Colonic mucosa (tissue), 4 donors: ENCODE data around the gene ANKRD31. TPM values are rescaled to one million over a fixed set of nuclear protein-coding genes. Genes with fewer than 3 reads are reported as not detected.
"Not testable (repeated sequence)": the region's sequence is repeated elsewhere in the genome, so short reads cannot be mapped to it uniquely, and the experiment has no call there.

Experiments used
- DNase-seq: peaks from one replicate; pipeline ENCODE4 v3.0.0-alpha.2; 2020
- H3K27ac ChIP-seq: fragments of 200-600 bp; one replicate; pipeline ENCODE4 v1.8.0; 2021
- H3K27me3 ChIP-seq: fragments of 200-600 bp; one replicate; pipeline ENCODE4 v1.8.0; 2021
- H3K36me3 ChIP-seq: fragments of 200-600 bp; one replicate; pipeline ENCODE4 v1.8.0; 2021
- H3K4me1 ChIP-seq: fragments of 200-600 bp; one replicate; pipeline ENCODE4 v1.8.0; 2021; ENCODE audit warnings: mild to moderate bottlenecking
- H3K4me3 ChIP-seq: fragments of 200-600 bp; one replicate; pipeline ENCODE4 v1.8.0; 2021
- H3K9ac ChIP-seq, 2 donors: one replicate each; pipeline ENCODE4 v1.7.0; 2013; ENCODE audit warnings: control low read depth in 2 of 2, low read depth in 2 of 2, low read length in 2 of 2
- H3K9me3 ChIP-seq: fragments of 200-600 bp; one replicate; pipeline ENCODE4 v1.8.0; 2021
- intact Hi-C: fragments of 100-400 bp; cut with DNase I; formaldehyde crosslinking; loops from one replicate; pipeline ENCODE4 v1.14.1; 2022
- total RNA-seq, 2 donors: library from RNA; stranded (reverse); fragmentation: NEBNext Ultra II Directional in 1 of 2; extraction: Animal tissue kit (Norgen Biotek cat#: 25700) in 1 of 2; gene quantifications; one replicate each; pipeline ENCODE4 v1.2.1, GENCODE V29; 2021
- TF ChIP-seq, protein P1 (sequence below): fragments of 200-600 bp; IDR thresholded peaks from one replicate; pipeline ENCODE4 v1.8.0; 2022; ENCODE audit warnings: antibody characterized with exemption, mild to moderate bottlenecking
- donor health status: healthy.
- donor health status: DM: no; HTN: no; CAD: no.
- donor health status: DM: no; HTN: no; CAD: no.

Gene ANKRD31
- total RNA-seq, 2 donors from 2014 or later: 0.05 TPM

DNA sequence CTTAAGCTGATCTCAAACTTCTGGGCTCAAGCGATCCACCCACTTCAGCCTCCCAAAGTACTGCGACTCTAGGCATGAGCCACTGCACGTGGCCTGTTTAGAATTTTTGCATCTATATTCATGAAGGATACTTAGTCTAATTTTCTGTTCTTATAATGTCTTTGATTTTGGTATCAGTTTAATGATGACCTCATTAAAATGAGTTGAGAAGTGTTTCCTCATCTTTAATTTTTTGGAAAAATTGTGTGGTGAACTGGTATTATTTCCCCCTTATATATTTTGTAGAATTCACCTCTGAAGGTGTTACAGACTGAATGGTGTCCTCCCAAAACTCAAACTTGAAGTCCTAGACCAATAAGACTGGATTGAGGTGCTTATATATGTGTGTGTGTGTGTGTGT lies 46.5 kb downstream of the ANKRD31 start:
- intact Hi-C loops: no loop called here
- no peak for DNase-seq
- H3K9ac ChIP-seq: no peak overlapping the region

DNA sequence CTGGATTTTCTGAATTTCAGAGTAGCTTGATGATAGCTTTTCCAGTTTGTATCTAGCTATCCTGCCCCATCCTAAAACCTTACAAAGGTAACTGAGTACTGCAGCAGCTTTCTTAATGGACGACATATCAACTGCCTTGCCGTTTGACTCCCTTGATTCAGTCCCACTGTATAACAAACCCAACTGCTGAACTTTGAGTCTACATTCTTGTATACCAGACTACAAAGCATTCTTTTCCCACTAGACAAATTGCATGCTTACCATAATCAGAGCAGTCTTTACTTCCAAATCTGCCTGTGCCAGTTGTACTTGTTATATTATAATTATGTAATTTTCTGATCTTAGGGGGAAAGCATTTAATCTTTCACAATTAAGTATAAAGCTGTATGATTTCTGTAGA lies 47.3 kb downstream of the ANKRD31 start:
- no peaks in the 10 kb centered on the region for H3K4me1 ChIP-seq
- no peak overlapping the region for H3K9ac ChIP-seq
- TF ChIP-seq, protein P1, sequence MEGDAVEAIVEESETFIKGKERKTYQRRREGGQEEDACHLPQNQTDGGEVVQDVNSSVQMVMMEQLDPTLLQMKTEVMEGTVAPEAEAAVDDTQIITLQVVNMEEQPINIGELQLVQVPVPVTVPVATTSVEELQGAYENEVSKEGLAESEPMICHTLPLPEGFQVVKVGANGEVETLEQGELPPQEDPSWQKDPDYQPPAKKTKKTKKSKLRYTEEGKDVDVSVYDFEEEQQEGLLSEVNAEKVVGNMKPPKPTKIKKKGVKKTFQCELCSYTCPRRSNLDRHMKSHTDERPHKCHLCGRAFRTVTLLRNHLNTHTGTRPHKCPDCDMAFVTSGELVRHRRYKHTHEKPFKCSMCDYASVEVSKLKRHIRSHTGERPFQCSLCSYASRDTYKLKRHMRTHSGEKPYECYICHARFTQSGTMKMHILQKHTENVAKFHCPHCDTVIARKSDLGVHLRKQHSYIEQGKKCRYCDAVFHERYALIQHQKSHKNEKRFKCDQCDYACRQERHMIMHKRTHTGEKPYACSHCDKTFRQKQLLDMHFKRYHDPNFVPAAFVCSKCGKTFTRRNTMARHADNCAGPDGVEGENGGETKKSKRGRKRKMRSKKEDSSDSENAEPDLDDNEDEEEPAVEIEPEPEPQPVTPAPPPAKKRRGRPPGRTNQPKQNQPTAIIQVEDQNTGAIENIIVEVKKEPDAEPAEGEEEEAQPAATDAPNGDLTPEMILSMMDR: no peak
- H3K27me3 ChIP-seq: no peaks in the 10 kb centered on the region
- H3K9me3 ChIP-seq: no peaks in the 10 kb centered on the region
- no peak for DNase-seq
- no peak overlapping the region for H3K27ac ChIP-seq
- intact Hi-C loops: no loop called here
- H3K36me3 ChIP-seq: no peaks in the 10 kb centered on the region
- no peak overlapping the region for H3K4me3 ChIP-seq

More for the DNA sequence above, 46.5 kb downstream of the ANKRD31 start:
- no peaks in the 10 kb centered on the region for H3K4me1 ChIP-seq
- TF ChIP-seq, protein P1: no peak
- no peaks in the 10 kb centered on the region for H3K9me3 ChIP-seq
- H3K27me3 ChIP-seq: no peaks in the 10 kb centered on the region
- H3K4me3 ChIP-seq: no peak overlapping the region
- H3K36me3 ChIP-seq: no peaks in the 10 kb centered on the region
- no peak overlapping the region for H3K27ac ChIP-seq

DNA sequence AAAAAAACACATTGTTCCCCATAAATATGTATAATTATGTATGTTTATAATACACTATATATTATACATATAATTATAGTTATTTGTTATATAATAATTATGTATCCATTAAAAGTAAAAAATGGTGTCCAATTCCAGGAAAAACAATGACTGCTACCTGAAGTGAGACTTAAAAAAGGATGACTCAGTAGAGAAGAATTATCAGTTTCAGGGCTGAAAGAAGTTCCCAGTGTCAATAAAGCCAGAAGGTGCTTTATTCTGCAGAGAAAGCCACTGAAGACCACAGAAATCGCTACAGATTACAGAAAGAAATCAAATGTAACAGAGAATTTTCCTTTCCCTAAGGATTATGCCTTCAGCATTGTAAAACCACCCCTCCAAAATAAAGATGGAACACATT lies 50.9 kb downstream of the ANKRD31 start:
- intact Hi-C loops: no loop called here
- H3K4me1 ChIP-seq: no peaks in the 10 kb centered on the region
- no peak overlapping the region for H3K27ac ChIP-seq
- TF ChIP-seq, protein P1: no peak
- H3K9ac ChIP-seq: no peak overlapping the region
- DNase-seq: no peak
- H3K4me3 ChIP-seq: no peak overlapping the region
- no peaks in the 10 kb centered on the region for H3K9me3 ChIP-seq
- H3K27me3 ChIP-seq: no peaks in the 10 kb centered on the region
- H3K36me3 ChIP-seq: no peaks in the 10 kb centered on the region

DNA sequence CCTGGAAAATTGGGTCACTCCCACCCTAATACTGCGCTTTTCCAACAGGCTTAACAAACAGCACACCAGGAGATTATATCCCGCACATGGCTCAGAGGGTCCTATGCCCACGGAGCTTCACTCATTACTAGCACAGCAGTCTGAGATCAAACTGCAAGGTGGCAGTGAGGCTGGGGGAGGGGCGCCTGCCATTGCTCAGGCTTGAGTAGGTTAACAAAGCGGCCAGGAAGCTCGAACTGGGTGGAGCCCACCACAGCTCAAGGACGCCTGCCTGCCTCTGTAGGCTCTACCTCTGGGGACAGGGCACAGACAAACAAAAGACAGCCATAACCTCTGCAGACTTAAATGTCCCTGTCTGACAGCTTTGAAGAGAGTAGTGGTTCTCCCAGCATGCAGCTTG lies 60.7 kb downstream of the ANKRD31 start:
- H3K4me3 ChIP-seq, intact Hi-C loops, H3K27me3 ChIP-seq, H3K4me1 ChIP-seq, DNase-seq, H3K9ac ChIP-seq, H3K36me3 ChIP-seq, H3K9me3 ChIP-seq, H3K27ac ChIP-seq: not testable (repeated sequence)

DNA sequence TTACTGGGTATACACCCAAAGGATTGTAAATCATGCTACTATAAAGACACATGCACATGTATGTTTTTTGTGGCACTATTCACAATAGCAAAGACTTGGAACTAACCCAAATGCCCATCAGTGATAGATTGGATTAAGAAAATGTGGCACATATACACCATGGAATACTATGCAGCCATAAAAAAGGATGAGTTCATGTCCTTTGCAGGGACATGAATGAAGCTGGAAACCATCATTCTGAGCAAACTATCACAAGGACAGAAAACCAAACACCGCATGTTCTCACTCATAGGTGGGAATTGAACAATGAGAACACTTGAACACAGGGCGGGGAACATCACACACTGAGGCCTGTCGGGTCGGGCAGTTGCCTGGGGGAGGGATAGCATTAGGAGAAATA lies 61.8 kb downstream of the ANKRD31 start:
- intact Hi-C loops, H3K36me3 ChIP-seq, H3K9me3 ChIP-seq, H3K9ac ChIP-seq, H3K27ac ChIP-seq, DNase-seq, H3K27me3 ChIP-seq, H3K4me1 ChIP-seq, H3K4me3 ChIP-seq: not testable (repeated sequence)

DNA sequence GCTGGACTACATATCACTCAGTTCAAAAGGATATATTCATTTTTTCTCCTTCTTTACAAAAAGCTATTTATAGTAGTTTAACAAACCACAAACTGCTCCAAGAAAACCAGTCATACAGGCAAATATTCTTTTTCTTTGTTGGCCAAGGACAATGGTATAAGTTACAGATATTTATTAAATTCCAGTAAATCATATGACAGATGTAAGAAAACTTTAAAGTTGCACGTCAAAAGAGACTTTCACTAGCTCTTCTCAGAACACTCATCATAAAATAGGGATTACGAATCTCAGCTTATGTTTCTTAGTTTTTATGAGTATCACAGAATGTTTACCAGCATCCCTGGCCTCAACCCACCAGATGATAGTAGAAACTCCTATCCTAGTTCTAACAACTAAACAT lies 67.2 kb downstream of the ANKRD31 start:
- intact Hi-C loops: no loop called here

More for the DNA sequence above, 67.2 kb downstream of the ANKRD31 start:
- Histone ChIP-seq H3K27me3 (no peaks in the 10 kb centered on the region), H3K4me3 (no peak overlapping the region), H3K27ac (no peak overlapping the region), H3K36me3 (no peaks in the 10 kb centered on the region), H3K9me3 (no peaks in the 10 kb centered on the region), H3K9ac (no peak overlapping the region), H3K4me1 (no peaks in the 10 kb centered on the region)
- DNase-seq: no peak
- TF ChIP-seq, protein P1: no peak
